K562 (cell line): ENCODE results near the gene COL8A2. TPM values are rescaled to one million over a fixed set of nuclear protein-coding genes. Genes with fewer than 3 reads are reported as not detected.

Experiments used
- C11orf30 ChIP-seq: fragments of 450-650 bp; IDR thresholded peaks from 2 replicates; pipeline ENCODE4 v1.6.1; 2016; ENCODE audit warnings: low read depth, mild to moderate bottlenecking
- CBFA2T2 ChIP-seq: fragments of 450-650 bp; conservative IDR thresholded peaks from 2 replicates; pipeline ENCODE4 v1.6.1; 2017; ENCODE audit warnings: mild to moderate bottlenecking
- COPS2 ChIP-seq: fragments of 450-650 bp; conservative IDR thresholded peaks from 2 replicates; pipeline ENCODE4 v1.6.1; 2016; ENCODE audit warnings: mild to moderate bottlenecking, moderate library complexity
- EP400 ChIP-seq: fragments of 450-650 bp; IDR thresholded peaks from 2 replicates; pipeline ENCODE4 v1.6.1; 2017; ENCODE audit warnings: antibody characterized with exemption, mild to moderate bottlenecking, moderate library complexity
- IRF2 ChIP-seq: sonication (generic); formaldehyde crosslinking; IDR thresholded peaks from 2 replicates; pipeline ENCODE4 v1.8.1; 2022; ENCODE audit warnings: mild to moderate bottlenecking, missing genetic modification reagents
- KDM1A ChIP-seq, 2 experiments: fragments of 450-650 bp; IDR thresholded peaks; 2 replicates each; pipeline ENCODE4 v1.6.1; 2016; ENCODE audit warnings: mild to moderate bottlenecking in 2 of 2
- MTA1 ChIP-seq: fragments of 450-650 bp; IDR thresholded peaks from 2 replicates; pipeline ENCODE4 v1.6.1; 2017; ENCODE audit warnings: borderline replicate concordance
- NFIC ChIP-seq: fragments of 450-650 bp; IDR thresholded peaks from 2 replicates; pipeline ENCODE4 v1.6.1; 2017; ENCODE audit warnings: mild to moderate bottlenecking, inconsistent platforms
- PTBP1 ChIP-seq: fragments of 200-400 bp; formaldehyde crosslinking; IDR thresholded peaks from 2 replicates; pipeline ENCODE4 v1.6.1; 2017; ENCODE audit warnings: low read depth, low read length
- SMARCC2 ChIP-seq: fragments of 450-650 bp; IDR thresholded peaks from 2 replicates; pipeline ENCODE4 v1.6.1; 2017; ENCODE audit warnings: antibody characterized with exemption, moderate library complexity, mild to moderate bottlenecking, low read depth
- SRSF9 ChIP-seq: fragments of 200-400 bp; formaldehyde crosslinking; IDR thresholded peaks from 2 replicates; pipeline ENCODE4 v1.6.1; 2017; ENCODE audit warnings: low read depth, low read length, borderline replicate concordance
- XRCC4 ChIP-seq: IDR thresholded peaks from one replicate; pipeline ENCODE4 v1.6.1; 2011; ENCODE audit not compliant: insufficient read depth, insufficient read length; ENCODE audit errors: extremely low read depth
- ZNF408 ChIP-seq: fragments of 250-450 bp; sonication (Bioruptor Pico); IDR thresholded peaks from 2 replicates; pipeline ENCODE4 v1.4.0; 2020; ENCODE audit warnings: low read depth, mild to moderate bottlenecking, moderate library complexity
- ZNF436 ChIP-seq: fragments of 250-450, 450-650 bp; sonication (Bioruptor Pico); formaldehyde crosslinking; IDR thresholded peaks from 2 replicates; pipeline ENCODE4 v1.7.0; 2020; ENCODE audit warnings: mild to moderate bottlenecking
- ZNF780A ChIP-seq: fragments of 250-450 bp; sonication (Bioruptor Pico); IDR thresholded peaks from 2 replicates; pipeline ENCODE4 v1.5.0; 2021; ENCODE audit warnings: mild to moderate bottlenecking
- polyA plus RNA-seq, 8 experiments: library from polyadenylated mRNA; depleted of rRNA in 4 of 8; stranded (reverse) in 5 of 8; unstranded in 3 of 8; fragments of >200 nt; fragmentation: Nextera tagmentation in 2 of 8; fragmentation: Illumina TruSeq in 1 of 8; extraction: Ambion mirVana in 2 of 8; extraction: Trizol in 1 of 8; gene quantifications; 2 replicates each; pipeline versions ENCODE4 v1.2.1 to v1.2.3, GENCODE V29; 2011 to 2014; ENCODE audit warnings: inconsistent platforms in 1 of 8, missing spikeins in 1 of 8
- total RNA-seq, 7 experiments: library from RNA; depleted of rRNA in 6 of 7; stranded (reverse); fragments of >200 nt in 6 of 7; fragmentation: Illumina TruSeq in 2 of 7; extraction: Trizol in 2 of 7; gene quantifications; 2 replicates each; pipeline versions ENCODE4 v1.2.1 to v1.2.3, GENCODE V29; 2011 to 2021; ENCODE audit warnings: low replicate concordance in 1 of 7
- TF ChIP-seq, protein P1 (sequence below): IDR thresholded peaks from 2 replicates; pipeline ENCODE4 v1.6.1; 2012; ENCODE audit warnings: low read depth, low read length, improper control_type of control experiment, borderline replicate concordance
- TF ChIP-seq, protein P2 (sequence below): fragments of 250-450 bp; sonication (Bioruptor Pico); IDR thresholded peaks from 2 replicates; pipeline ENCODE4 v1.5.0; 2021; ENCODE audit warnings: mild to moderate bottlenecking, borderline replicate concordance
- TF ChIP-seq, protein P3 (sequence below): fragments of 450-650 bp; IDR thresholded peaks from 2 replicates; pipeline ENCODE4 v1.6.1; 2017; ENCODE audit warnings: antibody characterized with exemption, mild to moderate bottlenecking
- TF ChIP-seq, protein P4 (sequence below): sonication (generic); formaldehyde crosslinking; IDR thresholded peaks from 2 replicates; pipeline ENCODE4 v1.8.1; 2023; ENCODE audit warnings: mild to moderate bottlenecking, missing genetic modification reagents

Gene COL8A2
- total and polyA plus RNA-seq, 9 of the 15 experiments (the other 6 are each of a cell fraction or from before 2014, with no cell fraction given) = 0.03 to 0.14 (median 0.04) TPM; not detected in 5

DNA sequence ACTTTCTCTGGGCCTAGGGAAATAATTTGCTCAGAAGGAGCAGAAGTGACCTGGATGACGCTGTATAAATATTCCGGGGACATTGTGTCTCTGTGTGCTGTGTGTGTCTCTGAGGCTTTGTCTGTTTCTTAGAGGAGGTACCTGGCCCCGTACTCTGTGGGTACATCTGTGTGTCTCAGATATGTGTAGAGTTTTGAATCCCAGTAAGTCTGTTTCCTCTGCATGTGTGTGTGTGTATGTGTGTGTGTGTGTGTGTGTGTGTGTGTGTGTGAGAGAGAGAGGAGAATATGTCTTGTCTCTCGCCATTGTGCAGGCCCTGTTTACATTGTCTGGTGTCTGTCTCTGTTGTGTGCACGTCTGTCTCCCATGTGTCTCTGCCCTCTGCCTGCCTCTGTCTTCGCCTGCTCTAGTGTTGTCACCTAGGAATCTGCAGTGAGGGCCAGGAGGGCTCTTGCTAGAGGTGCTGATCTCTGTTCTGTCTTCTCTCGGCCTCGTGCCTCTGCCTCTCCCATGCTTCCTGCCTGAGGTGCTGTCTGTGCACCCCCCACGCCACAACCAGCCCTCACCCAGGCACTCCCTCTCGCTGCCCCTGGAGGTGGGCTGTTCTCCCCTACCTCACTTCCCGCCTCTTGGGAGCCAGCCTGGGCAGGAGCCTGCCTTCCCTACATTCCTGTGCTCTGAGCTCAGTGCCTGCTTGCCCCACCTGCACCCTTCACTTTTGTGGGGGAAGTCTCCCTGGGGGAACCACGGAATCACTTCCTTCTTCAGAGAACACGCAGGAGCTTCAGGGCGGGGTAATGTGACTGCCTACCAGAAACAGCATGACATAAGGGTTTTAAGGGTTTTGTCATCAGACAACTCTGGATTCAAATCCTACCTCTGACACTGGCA lies 36.9 kb upstream of the COL8A2 start (continued):
- TF ChIP-seq, protein P1, sequence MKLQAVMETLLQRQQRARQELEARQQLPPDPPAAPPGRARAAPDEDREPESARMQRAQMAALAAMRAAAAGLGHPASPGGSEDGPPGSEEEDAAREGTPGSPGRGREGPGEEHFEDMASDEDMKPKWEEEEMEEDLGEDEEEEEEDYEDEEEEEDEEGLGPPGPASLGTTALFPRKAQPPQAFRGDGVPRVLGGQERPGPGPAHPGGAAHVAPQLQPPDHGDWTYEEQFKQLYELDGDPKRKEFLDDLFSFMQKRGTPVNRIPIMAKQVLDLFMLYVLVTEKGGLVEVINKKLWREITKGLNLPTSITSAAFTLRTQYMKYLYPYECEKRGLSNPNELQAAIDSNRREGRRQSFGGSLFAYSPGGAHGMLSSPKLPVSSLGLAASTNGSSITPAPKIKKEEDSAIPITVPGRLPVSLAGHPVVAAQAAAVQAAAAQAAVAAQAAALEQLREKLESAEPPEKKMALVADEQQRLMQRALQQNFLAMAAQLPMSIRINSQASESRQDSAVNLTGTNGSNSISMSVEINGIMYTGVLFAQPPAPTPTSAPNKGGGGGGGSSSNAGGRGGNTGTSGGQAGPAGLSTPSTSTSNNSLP = no peak
- peak in 1 of 2 experiments; percentile 29; a peak in 1 of 4 replicates for TF ChIP-seq KDM1A (IDR thresholded peaks at IDR 0.05)
- TF ChIP-seq CBFA2T2 = no peak
- TF ChIP-seq, protein P2, sequence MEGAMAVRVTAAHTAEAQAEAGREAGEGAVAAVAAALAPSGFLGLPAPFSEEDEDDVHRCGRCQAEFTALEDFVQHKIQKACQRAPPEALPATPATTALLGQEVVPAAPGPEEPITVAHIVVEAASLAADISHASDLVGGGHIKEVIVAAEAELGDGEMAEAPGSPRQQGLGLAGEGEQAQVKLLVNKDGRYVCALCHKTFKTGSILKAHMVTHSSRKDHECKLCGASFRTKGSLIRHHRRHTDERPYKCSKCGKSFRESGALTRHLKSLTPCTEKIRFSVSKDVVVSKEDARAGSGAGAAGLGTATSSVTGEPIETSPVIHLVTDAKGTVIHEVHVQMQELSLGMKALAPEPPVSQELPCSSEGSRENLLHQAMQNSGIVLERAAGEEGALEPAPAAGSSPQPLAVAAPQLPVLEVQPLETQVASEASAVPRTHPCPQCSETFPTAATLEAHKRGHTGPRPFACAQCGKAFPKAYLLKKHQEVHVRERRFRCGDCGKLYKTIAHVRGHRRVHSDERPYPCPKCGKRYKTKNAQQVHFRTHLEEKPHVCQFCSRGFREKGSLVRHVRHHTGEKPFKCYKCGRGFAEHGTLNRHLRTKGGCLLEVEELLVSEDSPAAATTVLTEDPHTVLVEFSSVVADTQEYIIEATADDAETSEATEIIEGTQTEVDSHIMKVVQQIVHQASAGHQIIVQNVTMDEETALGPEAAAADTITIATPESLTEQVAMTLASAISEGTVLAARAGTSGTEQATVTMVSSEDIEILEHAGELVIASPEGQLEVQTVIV (CRISPR knock-in tag) = no peak
- TF ChIP-seq C11orf30 = 0 out of 2 replicates have a peak, but pooled peaks have one; percentile 23
- TF ChIP-seq, protein P3, sequence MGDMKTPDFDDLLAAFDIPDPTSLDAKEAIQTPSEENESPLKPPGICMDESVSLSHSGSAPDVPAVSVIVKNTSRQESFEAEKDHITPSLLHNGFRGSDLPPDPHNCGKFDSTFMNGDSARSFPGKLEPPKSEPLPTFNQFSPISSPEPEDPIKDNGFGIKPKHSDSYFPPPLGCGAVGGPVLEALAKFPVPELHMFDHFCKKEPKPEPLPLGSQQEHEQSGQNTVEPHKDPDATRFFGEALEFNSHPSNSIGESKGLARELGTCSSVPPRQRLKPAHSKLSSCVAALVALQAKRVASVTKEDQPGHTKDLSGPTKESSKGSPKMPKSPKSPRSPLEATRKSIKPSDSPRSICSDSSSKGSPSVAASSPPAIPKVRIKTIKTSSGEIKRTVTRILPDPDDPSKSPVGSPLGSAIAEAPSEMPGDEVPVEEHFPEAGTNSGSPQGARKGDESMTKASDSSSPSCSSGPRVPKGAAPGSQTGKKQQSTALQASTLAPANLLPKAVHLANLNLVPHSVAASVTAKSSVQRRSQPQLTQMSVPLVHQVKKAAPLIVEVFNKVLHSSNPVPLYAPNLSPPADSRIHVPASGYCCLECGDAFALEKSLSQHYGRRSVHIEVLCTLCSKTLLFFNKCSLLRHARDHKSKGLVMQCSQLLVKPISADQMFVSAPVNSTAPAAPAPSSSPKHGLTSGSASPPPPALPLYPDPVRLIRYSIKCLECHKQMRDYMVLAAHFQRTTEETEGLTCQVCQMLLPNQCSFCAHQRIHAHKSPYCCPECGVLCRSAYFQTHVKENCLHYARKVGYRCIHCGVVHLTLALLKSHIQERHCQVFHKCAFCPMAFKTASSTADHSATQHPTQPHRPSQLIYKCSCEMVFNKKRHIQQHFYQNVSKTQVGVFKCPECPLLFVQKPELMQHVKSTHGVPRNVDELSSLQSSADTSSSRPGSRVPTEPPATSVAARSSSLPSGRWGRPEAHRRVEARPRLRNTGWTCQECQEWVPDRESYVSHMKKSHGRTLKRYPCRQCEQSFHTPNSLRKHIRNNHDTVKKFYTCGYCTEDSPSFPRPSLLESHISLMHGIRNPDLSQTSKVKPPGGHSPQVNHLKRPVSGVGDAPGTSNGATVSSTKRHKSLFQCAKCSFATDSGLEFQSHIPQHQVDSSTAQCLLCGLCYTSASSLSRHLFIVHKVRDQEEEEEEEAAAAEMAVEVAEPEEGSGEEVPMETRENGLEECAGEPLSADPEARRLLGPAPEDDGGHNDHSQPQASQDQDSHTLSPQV = 0 out of 2 replicates have a peak, but pooled peaks have one; percentile 50
- TF ChIP-seq ZNF780A (CRISPR knock-in tag) = no peak
- TF ChIP-seq, protein P4, sequence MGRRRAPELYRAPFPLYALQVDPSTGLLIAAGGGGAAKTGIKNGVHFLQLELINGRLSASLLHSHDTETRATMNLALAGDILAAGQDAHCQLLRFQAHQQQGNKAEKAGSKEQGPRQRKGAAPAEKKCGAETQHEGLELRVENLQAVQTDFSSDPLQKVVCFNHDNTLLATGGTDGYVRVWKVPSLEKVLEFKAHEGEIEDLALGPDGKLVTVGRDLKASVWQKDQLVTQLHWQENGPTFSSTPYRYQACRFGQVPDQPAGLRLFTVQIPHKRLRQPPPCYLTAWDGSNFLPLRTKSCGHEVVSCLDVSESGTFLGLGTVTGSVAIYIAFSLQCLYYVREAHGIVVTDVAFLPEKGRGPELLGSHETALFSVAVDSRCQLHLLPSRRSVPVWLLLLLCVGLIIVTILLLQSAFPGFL (CRISPR knock-in tag) = no peak
- TF ChIP-seq COPS2 = no peak
- TF ChIP-seq XRCC4 = no peak
- TF ChIP-seq ZNF436 (CRISPR knock-in tag) = no peak
- TF ChIP-seq IRF2 (CRISPR knock-in tag) = no peak
- no peak; the same call in 1 of the 2 replicates for TF ChIP-seq NFIC
- 0 out of 2 replicates have a peak, but pooled peaks have one; percentile 26 for TF ChIP-seq MTA1
- no peak for TF ChIP-seq SRSF9
- no peak for TF ChIP-seq SMARCC2
- TF ChIP-seq EP400 = peak; percentile 30; the same call in 1 of the 2 replicates
- TF ChIP-seq ZNF408 (CRISPR knock-in tag) = no peak
- no peak for TF ChIP-seq PTBP1
